ENCODE data around the gene NDUFA3.

NDUFA3 gene

DNA sequence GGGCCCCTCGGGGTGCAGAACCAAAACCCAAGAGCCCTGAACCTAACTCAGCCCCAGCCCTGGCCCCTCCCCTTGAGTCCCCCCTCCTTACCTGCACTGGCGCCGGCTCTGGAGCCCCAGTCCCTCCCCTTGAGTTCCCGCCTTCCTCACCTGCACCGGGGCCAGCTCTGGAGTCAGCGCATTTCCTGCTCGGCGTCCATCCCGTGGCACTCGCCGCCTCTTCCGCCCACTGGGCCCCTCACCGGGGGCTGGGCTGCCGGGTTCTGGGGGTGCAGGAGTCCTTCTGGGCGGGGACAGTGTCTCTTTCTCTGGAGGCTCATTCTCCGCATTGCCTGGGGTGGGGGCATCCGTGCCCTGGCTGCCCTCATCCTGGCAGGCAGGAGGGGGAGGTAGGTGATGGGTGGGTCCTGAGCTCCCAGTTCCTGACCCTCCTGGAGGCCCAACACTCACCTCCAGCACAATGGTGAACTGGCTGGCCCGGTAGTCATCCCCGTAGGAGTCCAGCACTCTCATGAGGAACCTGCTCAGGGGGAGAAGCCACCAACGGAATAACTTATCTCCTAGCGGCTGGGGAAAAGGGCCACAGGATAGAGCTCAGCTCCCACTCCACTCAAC lies 5.3 kb downstream of the NDUFA3 start:
- DNase-seq (ENCODE audit: low read depth): no peak

DNA sequence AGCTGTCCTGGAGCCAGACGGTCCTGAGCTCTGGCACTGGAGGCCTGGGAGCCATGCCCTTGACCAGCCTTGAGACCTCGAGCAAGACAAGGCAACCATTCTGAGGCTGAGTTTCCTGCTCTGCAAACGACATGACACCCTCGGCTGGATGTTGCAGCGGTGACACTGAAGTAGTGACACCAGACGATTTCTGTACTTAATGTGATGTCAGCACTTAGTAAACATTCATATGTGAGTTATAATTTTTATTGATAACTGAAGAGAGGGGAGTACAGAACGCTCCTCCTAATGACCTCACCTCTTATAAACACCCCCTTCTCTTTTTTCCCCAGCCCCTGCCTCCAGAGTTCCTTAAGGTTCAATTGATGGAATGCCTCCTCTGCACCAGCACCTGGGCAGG lies 5.8 kb downstream of the NDUFA3 start:
- no peak for DNase-seq (ENCODE audit: low read depth)

DNA sequence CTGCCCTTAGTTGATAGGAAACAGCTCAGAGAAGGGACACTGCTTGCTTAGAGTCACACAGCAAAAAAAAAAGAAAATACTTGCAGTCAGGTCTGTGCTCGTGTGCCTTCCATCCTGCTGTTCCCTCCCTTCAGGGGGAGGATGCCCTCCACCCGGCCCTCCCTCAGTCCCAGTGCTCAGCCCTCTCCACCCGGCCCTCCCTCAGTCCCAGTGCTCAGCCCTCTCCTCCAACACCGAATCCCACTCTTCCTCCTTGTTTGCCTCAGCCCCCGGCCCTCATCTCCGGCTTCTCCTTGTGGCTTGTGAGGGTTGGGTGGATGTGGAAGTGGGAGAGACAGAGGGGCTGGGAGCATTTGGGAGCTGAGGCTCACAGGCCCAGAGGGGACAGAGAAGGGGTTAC lies 7.0 kb downstream of the NDUFA3 start:
- no peak for DNase-seq (ENCODE audit: low read depth)

GRCh38 chr19:54114340-54115108 lies 11.9 kb downstream of the NDUFA3 start:
- peak; percentile 36 for DNase-seq (ENCODE audit: low read depth)

DNA sequence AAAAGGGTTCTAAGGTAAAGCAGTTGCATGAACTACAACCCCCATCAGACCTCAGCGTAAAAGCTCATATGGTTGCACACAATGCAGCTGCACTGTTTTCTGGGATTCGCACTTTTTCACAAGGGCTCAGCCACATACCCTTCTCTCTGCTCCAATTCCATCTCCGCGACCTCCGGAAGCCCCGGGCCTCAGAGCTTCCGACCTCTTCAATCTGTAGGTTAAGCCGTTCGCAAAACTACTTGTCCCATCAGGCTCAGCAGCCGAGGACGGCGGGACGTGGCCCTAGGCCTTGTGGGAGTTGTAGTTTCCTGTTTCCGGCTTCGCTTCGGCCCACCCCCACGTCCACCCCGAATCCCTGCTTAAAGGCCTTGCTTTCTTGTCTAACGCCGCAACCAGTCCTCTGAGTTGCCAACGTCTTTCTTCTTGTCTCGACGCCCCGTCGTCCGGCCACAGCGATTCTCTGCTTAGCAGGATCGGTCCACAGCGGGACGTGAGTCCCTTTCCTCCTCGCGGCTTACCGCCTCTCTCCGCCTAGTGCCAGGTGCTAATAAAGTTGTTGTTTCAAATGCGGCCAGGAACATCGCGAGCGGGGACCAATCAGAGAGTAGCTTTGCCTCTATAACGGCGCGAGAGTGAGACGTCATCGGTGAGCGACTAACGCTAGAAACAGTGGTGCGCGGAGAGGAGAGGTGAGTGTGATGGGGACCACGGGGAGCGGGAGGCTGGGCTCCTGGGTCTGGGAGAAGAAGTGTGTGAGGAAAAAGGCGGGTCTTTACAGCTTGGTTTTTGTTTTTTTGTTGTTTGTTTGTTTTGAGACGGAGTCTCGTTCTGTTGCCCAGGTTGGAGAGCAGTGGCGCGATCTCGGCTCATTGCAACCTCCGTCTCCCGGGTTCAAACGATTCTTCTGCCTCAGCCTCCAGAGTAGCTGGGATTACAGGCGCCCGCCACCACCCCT lies 12.7 kb downstream of the NDUFA3 start, which contains the start of the genes PRPF31 and TFPT:
Gene PRPF31, plus strand, starts transcription at position 646 of the 955 bp plus-strand sequence. CDS start 2,525 bp downstream, outside the sequence.
Gene TFPT, minus strand, starts transcription at position 549 of the 955 bp plus-strand sequence. Its CDS starts 388 bp downstream, at position 161.
- peak; percentile 97 for DNase-seq (ENCODE audit: low read depth)

GRCh38 chr19:54121259-54121658 lies 18.6 kb downstream of the NDUFA3 start:
- no peak for DNase-seq (ENCODE audit: low read depth)

- no peak for DNase-seq (ENCODE audit: low read depth)
Observed at GRCh38 chr19:54123682-54124081, 21.0 kb downstream of the NDUFA3 start.

GRCh38 chr19:54124393-54124792 lies 21.7 kb downstream of the NDUFA3 start:
- no peak for DNase-seq (ENCODE audit: low read depth)

DNA sequence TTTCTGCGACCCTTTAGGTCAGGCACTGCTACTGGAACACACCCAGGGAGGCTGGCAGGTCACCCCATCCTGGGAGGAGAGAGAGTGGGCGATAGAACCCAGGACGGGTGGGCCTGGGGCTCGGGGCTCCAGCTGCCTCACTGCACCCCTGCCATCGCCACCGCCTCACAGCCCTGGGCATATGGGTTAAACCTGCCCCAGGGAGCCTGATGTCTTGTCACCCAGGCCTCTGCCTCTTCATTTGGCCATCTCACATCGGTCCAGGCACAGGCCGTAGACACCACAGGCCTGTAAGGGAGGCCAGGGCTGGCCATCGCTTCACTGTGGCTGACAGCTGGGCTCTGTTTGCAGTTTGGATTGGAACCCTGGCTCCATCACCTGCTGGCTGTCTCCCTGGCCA lies 23.1 kb downstream of the NDUFA3 start:
- no peak for DNase-seq (ENCODE audit: low read depth)

- no peak for DNase-seq (ENCODE audit: low read depth)
Observed at GRCh38 chr19:54127688-54128440, 25.2 kb downstream of the NDUFA3 start.

DNA sequence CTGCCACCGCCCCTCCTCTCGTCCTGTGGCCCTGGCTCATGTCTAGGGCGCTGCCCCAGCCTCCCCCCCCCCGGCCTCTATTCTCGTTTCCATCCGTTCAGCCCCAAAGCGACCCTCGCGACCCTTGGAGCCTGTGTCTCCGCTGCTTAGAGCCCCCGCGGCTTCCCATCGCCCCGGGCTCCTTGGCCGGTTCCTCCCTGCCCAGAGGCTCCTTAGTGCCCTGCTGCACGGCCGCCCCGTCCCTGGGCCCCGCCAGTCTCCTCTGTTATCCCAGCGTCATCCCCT lies 25.7 kb downstream of the NDUFA3 start:
- DNase-seq (ENCODE audit: low read depth): no peak

GRCh38 chr19:54128796-54129616 lies 26.4 kb downstream of the NDUFA3 start:
- no peak for DNase-seq (ENCODE audit: low read depth)

GRCh38 chr19:54129617-54129996 lies 27.0 kb downstream of the NDUFA3 start:
- DNase-seq (ENCODE audit: low read depth): no peak

DNA sequence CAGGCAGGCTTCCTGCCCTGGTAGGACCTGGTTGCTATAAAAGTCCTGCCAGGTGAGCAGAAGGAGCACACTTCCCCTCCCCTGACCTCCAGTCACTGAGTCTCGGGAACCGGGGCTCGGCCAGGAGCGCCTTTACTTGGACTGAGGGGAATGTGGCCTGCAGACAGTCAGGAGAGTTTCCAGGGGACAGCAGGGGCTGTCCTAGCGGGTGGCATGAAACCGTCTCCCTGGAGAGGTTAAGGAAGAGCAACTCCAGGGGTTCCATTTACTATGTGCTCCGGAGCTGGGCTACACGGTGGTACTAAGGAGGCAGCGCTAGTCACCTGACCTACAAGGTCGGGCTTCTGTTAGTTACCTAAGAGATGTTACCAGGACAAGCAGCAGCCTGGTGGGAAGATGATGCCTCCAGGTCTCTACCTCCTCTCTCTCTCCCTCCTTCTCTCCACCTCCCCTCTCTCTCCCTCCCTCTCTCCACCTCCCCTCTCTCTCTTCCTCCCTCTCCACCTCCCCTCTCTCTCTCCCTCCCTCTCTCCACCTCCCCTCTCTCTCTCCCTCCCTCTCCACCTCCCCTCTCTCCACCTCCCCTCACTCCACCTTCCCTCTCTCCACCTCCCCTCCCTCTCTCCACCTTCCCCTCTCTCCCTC lies 30.8 kb downstream of the NDUFA3 start:
- DNase-seq (ENCODE audit: low read depth): no peak

- DNase-seq (ENCODE audit: low read depth): no peak
Observed at GRCh38 chr19:54133957-54134590, 31.4 kb downstream of the NDUFA3 start.

DNA sequence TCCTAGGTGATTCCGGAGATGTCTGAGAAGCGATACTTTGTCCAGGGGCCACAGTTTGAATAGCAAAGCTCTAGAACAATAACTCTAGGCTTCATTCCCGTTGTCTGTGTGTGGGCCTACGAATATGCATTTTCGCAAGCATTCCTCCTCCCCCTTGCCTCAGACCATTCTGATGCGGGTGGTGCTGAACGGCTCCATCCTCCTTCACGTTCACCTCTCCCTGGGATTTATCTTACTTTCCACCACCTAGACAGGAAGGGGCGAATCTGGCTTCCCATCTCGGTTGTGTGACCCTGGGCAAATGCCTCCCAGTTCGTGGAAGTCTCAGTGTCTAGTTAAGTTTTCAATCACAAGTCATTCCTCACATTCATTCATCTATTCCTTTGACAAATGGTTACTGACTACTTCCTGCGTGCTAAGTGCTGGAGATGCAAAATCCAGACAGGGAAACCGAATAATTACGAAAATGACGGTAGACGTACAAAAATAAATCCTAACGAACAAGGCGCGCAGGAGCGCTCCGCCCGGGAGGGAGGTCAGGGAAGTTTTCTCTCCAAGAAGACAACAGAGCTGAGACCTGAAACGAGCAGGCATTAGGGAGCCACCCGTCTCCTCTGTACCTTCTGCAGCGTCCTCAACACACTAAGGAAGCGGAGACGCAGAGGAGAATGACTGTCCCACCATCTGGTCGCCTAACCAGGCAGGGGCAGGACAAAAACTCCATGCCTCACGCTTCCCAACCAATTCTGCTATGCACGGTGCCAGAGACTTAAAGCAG lies 33.6 kb downstream of the NDUFA3 start:
- DNase-seq (ENCODE audit: low read depth): no peak

GRCh38 chr19:54136864-54137698 lies 34.4 kb downstream of the NDUFA3 start:
- peak; percentile 99 for DNase-seq (ENCODE audit: low read depth)
